GM10847 (cell line): ENCODE measurements around the gene DISP3.

Experiments
- POLR2A ChIP-seq: IDR thresholded peaks from 2 replicates; pipeline ENCODE4 v1.6.1; 2011; ENCODE audit not compliant: insufficient read length; ENCODE audit errors: extremely low read depth

DISP3 gene

DNA sequence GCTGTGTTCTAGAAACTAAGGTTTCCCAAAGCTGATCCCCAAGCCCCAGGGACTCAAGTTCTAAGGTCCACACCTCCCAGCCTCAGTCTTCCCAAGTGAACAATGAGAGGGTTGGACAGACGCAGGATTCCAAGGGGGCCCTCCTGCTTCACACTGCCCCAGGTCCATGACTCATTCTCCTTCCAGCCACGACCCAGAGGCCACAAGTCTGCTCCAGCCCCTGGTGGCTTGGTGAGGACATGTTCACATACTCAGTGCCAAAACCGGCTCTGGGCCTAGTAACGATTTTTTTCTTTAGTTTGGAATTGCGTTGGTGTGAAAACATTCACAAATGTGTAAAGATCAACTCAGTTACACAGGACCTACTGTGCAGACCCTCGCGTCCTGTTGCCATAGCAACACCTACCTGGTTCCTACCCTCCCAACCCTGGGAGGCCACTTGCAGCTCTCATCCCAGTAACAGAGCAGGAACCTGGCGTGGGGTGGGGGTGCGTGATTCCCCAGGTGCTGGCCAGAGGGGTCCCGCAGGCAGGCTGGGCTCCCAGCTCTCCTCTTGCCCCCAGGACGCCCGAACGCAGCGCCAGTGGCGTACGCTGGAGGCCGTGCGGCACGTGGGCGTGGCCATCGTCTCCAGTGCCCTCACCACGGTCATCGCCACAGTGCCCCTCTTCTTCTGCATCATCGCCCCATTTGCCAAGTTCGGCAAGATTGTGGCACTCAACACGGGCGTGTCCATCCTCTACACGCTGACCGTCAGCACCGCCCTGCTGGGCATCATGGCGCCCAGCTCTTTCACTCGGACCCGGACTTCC is 57.0 kb downstream of the DISP3 start:
- TF ChIP-seq POLR2A: no peak

DNA sequence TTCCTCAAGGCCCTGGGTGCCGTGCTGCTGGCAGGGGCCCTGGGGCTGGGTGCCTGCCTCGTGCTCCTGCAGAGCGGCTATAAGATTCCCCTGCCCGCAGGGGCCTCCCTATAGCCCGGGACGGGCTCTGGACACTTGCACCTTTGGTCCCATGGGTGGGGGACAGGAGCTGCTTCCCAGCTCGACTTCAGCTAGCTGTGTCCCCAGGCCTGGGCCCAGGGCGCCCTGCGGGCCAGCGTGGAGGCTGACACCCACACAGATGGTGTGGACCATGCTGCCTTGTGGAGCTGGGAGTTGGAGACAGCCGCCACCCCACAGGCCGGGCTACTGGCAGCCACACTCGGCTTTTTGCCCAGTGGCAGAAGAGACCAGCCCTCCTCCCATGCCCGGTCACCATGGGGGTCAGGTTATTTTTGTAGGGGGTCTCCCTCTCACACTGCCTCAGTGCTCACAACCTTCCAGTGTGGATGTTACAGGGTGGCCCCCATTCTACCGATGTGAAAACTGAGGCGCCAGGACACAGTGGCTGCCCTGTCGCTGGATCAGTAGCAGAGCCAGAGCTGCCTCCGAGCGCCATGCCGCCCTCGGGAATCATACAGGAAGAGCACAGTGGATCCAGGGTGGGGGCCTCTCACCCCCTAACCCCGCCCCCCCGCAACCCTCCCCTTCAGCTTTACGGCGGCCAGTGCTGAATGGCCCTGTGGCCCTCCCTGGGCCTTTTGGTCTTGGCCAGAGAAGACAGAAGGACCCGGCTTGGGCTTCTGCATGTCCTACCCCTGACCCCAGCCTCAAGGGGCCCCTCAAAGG is 57.8 kb downstream of the DISP3 start:
- no peak for TF ChIP-seq POLR2A

DNA sequence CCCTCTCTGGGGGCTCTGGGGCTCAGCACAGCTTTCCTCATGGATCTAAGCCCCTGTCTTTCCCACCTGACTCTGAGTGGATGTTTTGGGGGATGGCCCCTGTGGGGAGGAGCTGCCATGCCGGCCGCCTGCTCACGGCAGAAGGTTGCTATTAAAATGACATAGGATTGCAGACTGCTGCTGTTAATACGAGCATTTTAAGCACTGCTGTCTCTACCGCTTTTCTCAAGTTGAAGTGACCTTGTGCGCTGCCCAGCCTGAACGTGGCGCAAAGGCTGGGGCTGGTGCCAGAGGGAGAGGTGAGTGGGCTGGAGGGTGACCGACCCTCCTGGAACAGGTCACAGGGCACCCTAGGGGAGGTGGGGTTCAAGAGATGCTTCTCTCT is 58.4 kb downstream of the DISP3 start:
- no peak for TF ChIP-seq POLR2A

DNA sequence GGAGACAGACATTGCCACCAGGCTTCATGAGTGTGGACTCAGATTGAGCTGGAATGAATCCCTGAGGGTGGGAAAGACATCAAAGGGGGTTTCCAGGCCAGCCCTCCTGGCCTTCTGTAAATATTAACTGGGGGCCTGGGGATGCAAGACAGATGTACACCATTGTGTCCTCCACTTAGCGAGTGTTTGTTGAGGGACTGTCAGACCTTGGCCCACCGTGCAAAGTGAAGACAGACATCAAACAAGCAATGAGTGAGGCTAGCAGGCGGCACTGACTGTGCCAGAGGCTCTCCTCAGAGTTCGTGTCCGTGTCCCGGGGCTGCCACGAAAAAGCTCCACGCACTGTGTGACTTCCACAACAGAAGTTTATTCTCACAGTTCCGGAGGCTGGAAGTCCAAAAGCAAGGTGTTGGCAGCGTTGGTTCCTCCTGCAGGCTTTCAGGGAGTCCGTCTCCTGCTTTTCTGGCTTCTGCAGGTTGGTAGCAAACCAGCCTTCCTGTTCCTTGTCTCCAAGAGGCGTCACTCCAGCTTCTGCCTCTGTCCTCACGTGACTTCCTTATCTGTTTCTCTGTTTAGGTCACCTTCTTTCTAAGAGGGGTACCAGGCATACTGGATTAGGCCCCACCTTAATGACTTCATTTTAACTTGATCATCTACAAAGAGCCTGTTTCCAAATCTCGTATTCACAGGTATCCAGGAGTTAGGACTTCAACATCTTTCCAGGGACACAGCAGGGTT is 59.1 kb downstream of the DISP3 start:
- no peak for TF ChIP-seq POLR2A

DNA sequence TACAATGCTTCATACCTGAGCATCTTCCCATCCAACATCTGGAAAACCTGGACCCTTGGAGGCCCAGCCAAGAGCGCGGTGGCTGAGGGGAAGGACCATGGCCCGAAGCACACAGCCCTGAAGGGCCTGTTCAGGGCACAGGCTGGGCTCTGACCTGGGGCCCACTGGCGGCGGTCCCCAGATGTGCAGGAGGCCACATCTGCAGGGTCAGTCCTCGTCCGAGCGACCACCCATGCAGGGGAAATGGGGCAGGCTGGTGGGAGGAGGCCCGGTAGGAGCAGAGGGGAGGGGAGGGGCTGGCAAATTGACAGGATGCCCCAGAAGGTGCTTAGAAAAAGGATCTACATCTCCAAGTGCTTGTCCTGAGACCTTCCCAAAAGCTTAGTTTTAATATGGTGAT is 59.9 kb downstream of the DISP3 start:
- TF ChIP-seq POLR2A: no peak

DNA sequence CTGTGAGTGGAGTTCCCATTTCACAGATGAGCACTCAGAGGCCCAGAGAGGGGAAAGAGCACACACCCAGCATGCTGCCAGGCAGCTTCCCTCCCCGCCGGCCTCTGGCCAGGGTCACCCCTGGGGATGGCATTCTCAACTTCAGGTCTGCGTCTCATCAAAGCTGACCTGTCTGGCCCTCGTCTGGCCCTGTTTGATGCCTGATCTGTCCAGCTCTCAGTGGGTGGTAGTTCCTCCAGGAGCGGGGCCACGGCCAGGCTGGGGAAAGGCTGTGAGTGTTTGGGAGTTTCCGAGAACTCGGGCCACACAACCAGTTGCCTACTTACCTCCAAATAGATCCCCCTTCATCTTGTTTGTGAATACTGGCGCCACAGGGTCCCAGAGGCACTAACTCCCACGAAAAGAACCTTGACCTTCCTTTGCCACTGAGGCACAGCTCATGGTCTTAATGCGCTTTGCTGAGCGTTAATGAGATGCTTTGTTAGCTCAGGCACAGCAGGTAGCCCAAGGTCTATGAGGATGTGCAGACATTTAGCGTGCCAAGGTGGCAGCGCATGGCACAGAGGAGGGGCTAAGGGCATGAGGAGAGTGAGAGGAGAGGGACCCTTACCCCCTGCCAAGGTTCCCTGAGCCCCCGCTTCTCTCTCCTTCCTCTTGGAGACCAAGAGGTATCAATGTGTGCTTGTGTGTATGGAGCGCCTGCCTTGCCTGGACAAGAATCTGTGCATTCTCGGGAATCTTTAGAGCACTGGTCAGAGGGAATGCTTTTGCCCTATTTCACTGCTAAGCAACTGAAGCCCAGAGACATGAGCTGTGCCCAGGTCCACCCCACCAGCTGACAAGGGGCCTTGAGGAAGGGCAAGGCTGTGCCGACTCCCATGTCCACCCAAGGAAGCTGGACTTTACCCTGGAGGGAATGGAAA is 61.2 kb downstream of the DISP3 start:
- no peak for TF ChIP-seq POLR2A

DNA sequence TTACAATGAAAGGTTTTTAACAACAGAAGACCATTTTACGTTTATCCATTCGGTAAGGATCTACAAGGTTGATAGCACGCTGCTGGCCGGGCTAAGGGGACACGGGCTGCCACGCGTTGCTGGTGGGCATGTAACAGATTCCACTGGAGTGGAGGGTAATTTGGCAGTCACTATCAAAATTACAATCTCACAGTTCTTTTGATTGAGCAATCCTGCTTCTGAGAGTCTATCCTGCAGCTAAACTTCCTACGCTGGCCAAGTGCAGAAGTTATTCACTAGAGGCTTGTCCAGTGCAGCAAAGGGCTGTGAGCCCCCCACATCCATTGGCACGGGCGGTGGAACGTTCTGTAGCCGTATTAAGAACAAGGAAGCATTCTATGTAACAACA is 61.8 kb downstream of the DISP3 start:
- TF ChIP-seq POLR2A: no peak

DNA sequence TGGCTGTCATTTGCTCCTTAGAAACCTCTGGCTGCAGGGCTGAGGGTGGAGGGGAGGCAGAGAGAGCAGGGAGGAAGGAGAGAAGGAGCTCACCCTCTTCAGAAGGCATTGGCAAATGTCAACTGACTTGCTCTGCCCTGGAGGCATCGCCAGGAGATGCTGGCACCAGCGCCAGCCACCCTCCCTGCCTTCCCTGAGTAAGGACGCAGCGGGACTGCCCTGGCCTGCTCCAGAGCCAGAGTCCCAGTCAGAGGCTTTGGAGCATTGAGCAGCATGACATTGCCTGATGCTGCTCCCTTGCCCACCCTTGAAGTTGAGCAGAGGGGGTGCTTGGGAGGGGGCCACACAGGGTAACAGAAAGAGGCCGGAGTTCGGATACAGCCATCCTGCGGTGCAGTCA is 62.3 kb downstream of the DISP3 start:
- no peak for TF ChIP-seq POLR2A

DNA sequence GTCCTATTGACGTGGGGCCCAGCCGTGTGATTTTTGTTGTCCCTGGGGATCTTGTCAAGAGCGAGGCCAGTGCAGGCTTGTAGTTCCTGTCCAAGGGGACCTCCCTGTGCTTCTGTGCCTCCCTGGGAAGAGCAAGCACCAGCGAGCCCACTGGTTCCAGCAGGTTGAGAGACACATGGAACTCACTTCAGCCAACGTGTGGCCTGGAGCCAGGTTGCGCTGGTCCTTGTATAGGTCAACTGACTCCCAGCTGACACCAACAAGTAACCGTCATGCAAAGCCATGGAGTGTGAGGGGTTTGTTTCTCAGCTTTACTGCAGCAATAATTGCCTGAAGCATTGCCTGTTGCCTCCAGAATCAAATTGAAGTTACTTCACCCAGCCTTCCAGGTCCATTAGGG is 63.0 kb downstream of the DISP3 start:
- no peak for TF ChIP-seq POLR2A

DNA sequence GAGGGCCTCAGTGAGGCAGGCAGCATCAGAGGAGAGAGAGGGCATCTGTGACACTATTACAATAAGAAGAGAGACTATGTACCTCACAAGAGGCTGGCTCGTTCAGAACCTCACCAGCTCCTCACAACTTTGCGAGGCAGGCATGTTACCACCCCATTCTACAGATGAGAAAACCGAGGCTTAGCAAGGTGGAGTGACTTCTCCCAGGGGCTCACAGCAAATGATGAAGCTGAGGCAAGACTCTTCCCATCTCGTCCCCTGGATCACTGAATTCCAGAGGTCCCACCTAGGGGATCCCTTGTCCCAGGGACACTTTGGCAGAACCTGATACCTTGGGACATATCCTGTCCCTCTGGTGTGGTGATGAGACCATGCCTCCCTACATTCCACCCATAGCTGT is 64.4 kb downstream of the DISP3 start:
- no peak for TF ChIP-seq POLR2A

DNA sequence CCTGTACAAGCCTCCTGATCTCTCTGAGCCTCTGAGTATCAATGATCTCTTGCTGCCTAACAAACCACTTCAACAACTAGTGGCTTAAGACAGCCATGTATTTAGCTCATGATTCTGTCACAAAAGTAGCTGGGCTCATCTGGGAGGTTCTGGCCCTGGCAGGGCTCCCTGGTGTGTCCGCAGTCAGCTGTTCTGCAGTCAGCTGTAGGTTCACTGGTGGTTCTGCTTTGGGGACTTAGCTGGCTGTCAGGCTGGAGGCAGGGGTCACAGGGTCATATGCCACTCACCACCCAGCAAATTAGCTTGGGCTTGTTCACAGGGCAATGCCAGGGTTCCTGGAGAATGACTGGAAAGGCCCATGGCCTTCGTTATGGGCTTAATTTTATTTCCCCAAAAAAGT is 64.8 kb downstream of the DISP3 start:
- TF ChIP-seq POLR2A: no peak

DNA sequence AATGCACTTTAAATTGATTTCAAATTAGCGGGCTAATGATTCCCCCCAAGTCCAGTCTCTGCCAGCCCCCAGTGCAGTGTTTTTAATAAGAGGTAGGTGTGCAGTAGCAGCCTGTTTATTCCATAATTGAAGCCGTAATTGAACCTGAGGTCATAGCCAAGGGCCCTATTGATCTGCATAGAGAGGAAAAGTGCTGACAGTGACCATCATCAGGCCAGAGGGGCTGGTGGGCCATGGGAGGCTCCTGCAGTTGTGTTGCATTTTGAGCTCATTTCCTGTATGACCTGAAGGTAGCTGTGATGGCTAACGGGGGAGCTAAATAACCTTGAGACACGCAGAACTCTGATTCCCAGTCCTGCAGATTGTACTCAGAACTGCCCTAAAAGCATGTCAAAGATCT is 67.5 kb downstream of the DISP3 start:
- no peak for TF ChIP-seq POLR2A

DNA sequence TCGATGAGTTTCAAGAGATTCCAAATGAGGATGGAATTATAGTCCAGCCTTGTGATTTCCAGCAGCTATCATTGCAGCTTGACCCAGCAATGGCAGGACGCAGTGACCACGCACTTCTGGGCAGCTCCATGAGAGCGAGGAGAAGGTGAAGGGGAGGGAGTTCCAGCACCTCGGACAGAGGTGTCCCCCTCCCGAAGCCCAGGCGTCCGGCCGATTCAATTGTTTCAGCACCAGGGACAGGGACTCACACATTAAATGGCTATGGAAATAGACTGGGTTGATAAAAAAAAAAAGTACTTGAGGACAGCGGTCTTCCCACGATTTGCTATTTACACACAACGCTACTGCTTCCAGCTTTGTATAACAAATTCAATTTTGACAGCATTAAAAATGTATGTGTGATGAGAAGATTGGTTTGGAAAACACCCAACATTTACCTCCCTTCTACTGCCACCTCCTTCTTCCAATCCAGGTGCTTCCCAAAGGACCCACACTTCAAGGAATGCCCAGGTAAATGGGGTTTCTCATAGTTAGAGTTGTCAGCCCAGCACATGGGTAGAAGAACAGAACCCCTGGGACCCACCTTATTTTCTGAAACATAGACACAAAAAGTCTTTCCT is 71.8 kb downstream of the DISP3 start:
- no peak for TF ChIP-seq POLR2A

DNA sequence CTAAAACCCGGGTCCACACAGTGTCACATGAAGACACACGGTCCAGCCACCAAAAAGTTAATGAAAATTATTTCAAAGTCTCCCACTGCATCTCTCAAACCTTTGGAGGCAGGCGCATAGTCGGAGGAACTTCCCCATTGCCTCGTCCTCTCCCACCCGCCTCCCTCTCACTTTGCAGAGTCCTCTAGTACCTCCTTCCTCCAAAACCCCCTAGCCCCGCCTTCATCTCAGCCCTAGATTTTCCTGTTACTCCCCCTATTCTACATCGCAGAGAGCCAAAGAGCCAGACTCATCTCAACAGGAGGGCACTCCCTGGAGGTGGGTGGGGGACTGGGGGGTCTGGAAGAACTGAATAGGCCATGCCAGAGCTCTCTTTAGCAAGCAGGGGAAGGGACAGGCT is 79.3 kb downstream of the DISP3 start:
- no peak for TF ChIP-seq POLR2A
